Measurements from ENCODE around the gene ZFYVE21.

Gene ZFYVE21

GRCh38 chr14:103715052-103716000, at the start of gene ZFYVE21, which contains the start of gene XRCC3:
Gene ZFYVE21, plus strand, starts transcription at chr14:103715810. Its CDS starts 32 bp downstream, at chr14:103715842.
Gene XRCC3, minus strand, starts transcription at chr14:103715451. Its CDS starts 4,364 bp downstream, at chr14:103711087.
- peak within 1 kb of the TSS; percentile 72 for H3K4me3 ChIP-seq (ENCODE audit: low read length)
- no peak for TF ChIP-seq CTCF (conservative IDR thresholded peaks at IDR 0.05; ENCODE audit: low read length)
- peak; percentile 98 for DNase-seq (ENCODE audit: low read depth)

GRCh38 chr14:103667671-103668070, 47.9 kb upstream of the ZFYVE21 start:
- TF ChIP-seq CTCF (conservative IDR thresholded peaks at IDR 0.05; ENCODE audit: low read length): no peak
- DNase-seq (ENCODE audit: low read depth): no peak
- H3K4me3 ChIP-seq (ENCODE audit: low read length): no peak overlapping the region

GRCh38 chr14:103668117-103668516, 47.5 kb upstream of the ZFYVE21 start:
- DNase-seq (ENCODE audit: low read depth): no peak
- no peak for TF ChIP-seq CTCF (conservative IDR thresholded peaks at IDR 0.05; ENCODE audit: low read length)

GRCh38 chr14:103669370-103669769, 46.2 kb upstream of the ZFYVE21 start:
- no peak for DNase-seq (ENCODE audit: low read depth)
- no peak overlapping the region for H3K4me3 ChIP-seq (ENCODE audit: low read length)
- TF ChIP-seq CTCF (conservative IDR thresholded peaks at IDR 0.05; ENCODE audit: low read length): no peak

More at GRCh38 chr14:103668117-103668516, 47.5 kb upstream of the ZFYVE21 start:
- H3K4me3 ChIP-seq (ENCODE audit: low read length): no peak overlapping the region

- H3K4me3 ChIP-seq (ENCODE audit: low read length): no peak overlapping the region
- TF ChIP-seq CTCF (conservative IDR thresholded peaks at IDR 0.05; ENCODE audit: low read length): no peak
- DNase-seq (ENCODE audit: low read depth): no peak
Measured at GRCh38 chr14:103671911-103672310, 43.7 kb upstream of the ZFYVE21 start.

GRCh38 chr14:103675957-103676356, 39.7 kb upstream of the ZFYVE21 start:
- no peak for TF ChIP-seq CTCF (conservative IDR thresholded peaks at IDR 0.05; ENCODE audit: low read length)
- no peak overlapping the region for H3K4me3 ChIP-seq (ENCODE audit: low read length)
- DNase-seq (ENCODE audit: low read depth): no peak
